ENCODE measurements around the gene AXIN1. TPM values are rescaled to one million over a fixed set of nuclear protein-coding genes. Genes with fewer than 3 reads are reported as not detected.
"Not testable (repeated sequence)": the region's sequence is repeated elsewhere in the genome, so short reads cannot be mapped to it uniquely, and the experiment has no call there.

AXIN1 gene
- total RNA-seq, 2 donors from 2014 or later, result 31.2 to 35.2 TPM

DNA sequence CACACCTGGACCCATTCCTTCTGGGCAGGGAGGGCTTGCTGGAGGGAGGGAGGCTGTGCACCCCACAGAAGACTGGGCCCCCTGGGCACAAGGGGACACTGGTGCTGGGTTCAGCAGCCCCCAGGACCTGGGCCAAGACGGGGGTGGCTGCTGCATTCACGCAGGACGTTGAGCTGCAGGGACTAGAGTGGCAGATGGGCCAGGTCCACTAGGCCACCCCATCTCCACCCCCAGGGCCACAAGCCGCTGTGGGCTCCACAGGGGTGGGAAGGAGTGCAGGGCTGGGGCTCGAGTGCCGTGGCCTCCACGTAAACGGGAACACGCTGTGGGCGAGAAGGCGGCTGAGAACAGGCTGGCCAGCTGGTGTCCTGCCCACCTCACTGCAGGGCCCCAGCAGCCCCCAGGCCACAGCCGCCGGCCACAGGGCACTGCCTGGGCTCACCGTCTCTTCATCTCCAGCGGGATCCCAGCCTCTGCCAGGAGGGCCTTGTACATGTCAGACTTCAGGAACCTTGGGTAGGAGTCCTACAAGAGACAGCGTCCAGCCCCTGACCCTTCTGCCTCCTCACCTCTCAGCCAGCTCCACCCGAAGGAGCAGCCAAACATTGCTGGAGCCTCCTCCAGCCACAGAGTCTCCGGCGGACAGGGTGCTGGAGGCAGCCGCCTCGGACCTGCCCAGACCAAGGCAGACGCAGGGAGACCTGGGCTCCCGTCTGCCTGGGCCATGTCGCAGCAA, 83.3 kb downstream of the AXIN1 start:
- 79% methylated on average over 24 of the region's 24 CpGs for WGBS
- intact Hi-C loops (cut with DNase I), result no loop called here
- H3K27ac ChIP-seq, result no peak overlapping the region

DNA sequence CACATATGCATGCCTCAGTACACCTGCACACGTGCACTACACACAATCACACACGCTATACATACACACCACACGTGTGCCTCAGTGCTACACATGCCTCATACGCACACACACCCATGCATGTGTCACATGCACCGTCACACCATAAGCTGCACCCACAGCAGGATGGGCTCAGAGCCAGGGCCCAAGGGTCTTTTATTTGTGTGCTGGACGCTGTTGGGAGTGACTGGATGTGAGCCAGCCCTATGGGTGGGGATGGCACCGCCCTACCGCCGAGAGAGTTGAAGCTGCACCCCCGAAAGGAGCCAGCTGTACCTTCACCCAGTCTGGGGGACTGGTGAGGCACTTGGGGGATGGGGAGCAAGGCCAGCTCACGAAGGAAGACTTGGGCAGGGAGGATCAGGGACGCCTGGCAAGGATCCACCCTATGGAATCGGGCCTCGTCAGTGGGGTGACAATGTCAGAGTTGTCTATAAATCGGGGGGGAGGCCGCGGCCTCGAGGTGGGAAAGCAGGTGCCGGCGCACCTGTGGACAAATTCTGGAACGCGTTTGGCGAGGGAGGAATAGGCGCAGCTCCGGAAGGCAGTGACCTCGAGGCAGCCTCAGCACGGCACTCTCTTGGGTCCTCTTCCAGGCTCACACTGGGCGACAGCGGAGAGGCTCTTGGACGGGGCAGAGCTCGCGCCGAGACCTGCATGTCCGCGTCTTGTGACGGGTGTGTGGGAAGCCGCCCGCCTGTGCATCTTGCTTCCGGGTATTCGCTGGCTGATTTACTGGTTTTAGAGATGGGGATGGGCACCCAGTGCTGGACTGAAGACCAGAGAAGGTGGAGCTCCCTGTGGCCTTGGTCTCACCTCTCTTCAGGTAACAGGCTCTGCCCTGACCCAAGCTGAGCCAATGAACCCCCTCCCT, 84.1 kb downstream of the AXIN1 start:
- Histone ChIP-seq H3K36me3 (peaks cover 0 to 8% of the 10 kb centered on the region in 2 donors), H3K9me3 (no peaks in the 10 kb centered on the region), H3K4me3 (no peak overlapping the region), H3K27ac (no peak overlapping the region), H3K4me1 (replicated peaks) (no peaks in the 10 kb centered on the region), H3K27me3 (replicated peaks; ENCODE audit: insufficient read depth) (no peaks in the 10 kb centered on the region)
- TF ChIP-seq POLR2AphosphoS5 (IDR thresholded peaks at IDR 0.05) (no peak), POLR2A (IDR thresholded peaks at IDR 0.05) (no peak)
- TF ChIP-seq, protein P1, sequence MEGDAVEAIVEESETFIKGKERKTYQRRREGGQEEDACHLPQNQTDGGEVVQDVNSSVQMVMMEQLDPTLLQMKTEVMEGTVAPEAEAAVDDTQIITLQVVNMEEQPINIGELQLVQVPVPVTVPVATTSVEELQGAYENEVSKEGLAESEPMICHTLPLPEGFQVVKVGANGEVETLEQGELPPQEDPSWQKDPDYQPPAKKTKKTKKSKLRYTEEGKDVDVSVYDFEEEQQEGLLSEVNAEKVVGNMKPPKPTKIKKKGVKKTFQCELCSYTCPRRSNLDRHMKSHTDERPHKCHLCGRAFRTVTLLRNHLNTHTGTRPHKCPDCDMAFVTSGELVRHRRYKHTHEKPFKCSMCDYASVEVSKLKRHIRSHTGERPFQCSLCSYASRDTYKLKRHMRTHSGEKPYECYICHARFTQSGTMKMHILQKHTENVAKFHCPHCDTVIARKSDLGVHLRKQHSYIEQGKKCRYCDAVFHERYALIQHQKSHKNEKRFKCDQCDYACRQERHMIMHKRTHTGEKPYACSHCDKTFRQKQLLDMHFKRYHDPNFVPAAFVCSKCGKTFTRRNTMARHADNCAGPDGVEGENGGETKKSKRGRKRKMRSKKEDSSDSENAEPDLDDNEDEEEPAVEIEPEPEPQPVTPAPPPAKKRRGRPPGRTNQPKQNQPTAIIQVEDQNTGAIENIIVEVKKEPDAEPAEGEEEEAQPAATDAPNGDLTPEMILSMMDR (IDR thresholded peaks at IDR 0.05), result no peak
- 52% methylated on average over 40 of the region's 40 CpGs for WGBS
- intact Hi-C loops (cut with DNase I), result no loop called here
- DNase-seq (ENCODE audit: low spot score), result peak; percentile 33

More for the DNA sequence above, 83.3 kb downstream of the AXIN1 start:
- TF ChIP-seq, protein P1 (IDR thresholded peaks at IDR 0.05), result no peak
- no peak for TF ChIP-seq POLR2AphosphoS5 (IDR thresholded peaks at IDR 0.05)
- no peak for TF ChIP-seq POLR2A (IDR thresholded peaks at IDR 0.05)
- Histone ChIP-seq H3K36me3 (no peaks in the 10 kb centered on the region), H3K27me3 (replicated peaks; ENCODE audit: insufficient read depth) (no peaks in the 10 kb centered on the region), H3K9me3 (no peaks in the 10 kb centered on the region), H3K4me1 (replicated peaks) (no peaks in the 10 kb centered on the region), H3K4me3 (no peak overlapping the region)
- DNase-seq (ENCODE audit: low spot score), result no peak

DNA sequence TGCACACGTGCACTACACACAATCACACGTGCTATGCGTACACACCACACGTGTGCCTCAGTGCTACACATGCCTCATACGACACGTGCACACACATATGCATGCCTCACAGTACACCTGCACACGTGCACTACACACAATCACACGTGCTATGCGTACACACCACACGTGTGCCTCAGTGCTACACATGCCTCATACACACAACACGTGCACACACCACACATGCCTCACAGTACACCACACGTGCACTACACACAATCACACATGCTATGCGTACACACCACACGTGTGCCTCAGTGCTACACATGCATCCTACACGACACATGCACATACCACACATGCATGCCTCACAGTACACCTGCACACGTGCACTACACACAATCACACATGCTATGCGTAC, 85.0 kb downstream of the AXIN1 start:
- H3K9me3 ChIP-seq; H3K4me1 ChIP-seq (replicated peaks); H3K27ac ChIP-seq; DNase-seq (ENCODE audit: low spot score); intact Hi-C loops (cut with DNase I); H3K4me3 ChIP-seq; H3K27me3 ChIP-seq (replicated peaks; ENCODE audit: insufficient read depth): not testable (repeated sequence)
- WGBS, result 84% methylated on average over 17 of the region's 17 CpGs
- peaks cover 0 to 12% of the 10 kb centered on the region in 2 donors for H3K36me3 ChIP-seq

DNA sequence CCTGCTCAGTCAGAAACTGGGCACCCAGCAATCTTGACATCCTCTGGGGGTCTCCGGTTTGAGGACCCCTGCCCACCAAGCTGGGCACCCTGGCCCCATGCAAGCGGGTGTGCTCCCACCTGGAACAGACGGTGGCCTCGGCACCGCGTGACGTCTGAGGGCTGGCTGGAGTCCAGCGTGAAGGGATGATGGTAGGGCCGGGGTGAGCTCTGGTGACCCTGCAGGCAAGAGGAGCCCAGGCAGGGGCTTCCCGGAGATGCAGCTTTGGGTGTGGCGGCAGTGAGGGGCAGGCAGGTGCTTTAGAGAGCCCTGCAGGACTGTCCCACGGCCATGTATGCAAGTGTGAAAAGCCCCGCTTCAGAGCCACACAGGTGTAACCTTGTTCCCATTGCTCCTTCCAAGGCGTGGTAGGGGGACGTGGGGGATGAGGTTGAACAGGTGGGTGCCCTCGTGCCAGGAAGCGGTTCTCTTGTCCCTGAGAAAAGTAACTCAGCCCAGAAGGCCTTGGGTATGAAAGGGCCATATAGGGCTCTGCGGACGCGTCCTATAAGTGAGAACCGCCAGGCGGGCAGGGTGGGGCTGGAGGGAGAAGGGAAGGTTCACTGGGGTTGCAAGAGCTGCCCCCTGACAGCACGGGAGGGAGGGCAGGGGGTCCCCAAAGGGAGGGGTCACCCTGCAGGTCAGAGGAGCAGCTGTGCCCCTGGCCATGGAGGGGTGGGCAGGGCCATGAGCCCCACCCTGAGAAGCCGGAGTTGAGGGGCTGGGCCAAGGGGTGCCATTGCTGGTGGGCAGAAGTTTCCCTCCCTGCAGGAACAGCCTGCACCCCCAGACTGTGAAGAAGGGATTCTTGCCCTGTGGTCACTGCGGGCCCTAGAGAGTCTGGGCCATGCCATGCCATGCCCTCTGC, 86.0 kb downstream of the AXIN1 start:
- Histone ChIP-seq H3K36me3 (peaks cover 0 to 17% of the 10 kb centered on the region in 2 donors), H3K27me3 (replicated peaks; ENCODE audit: insufficient read depth) (no peaks in the 10 kb centered on the region), H3K27ac (no peak overlapping the region), H3K4me1 (replicated peaks) (no peaks in the 10 kb centered on the region), H3K4me3 (no peak overlapping the region), H3K9me3 (no peaks in the 10 kb centered on the region)
- intact Hi-C loops (cut with DNase I), result no loop called here
- WGBS, result 80% methylated on average over 25 of the region's 25 CpGs
- no peak for DNase-seq (ENCODE audit: low spot score)
- TF ChIP-seq POLR2AphosphoS5 (IDR thresholded peaks at IDR 0.05) (no peak), POLR2A (IDR thresholded peaks at IDR 0.05) (no peak)
- TF ChIP-seq, protein P1 (IDR thresholded peaks at IDR 0.05), result no peak

DNA sequence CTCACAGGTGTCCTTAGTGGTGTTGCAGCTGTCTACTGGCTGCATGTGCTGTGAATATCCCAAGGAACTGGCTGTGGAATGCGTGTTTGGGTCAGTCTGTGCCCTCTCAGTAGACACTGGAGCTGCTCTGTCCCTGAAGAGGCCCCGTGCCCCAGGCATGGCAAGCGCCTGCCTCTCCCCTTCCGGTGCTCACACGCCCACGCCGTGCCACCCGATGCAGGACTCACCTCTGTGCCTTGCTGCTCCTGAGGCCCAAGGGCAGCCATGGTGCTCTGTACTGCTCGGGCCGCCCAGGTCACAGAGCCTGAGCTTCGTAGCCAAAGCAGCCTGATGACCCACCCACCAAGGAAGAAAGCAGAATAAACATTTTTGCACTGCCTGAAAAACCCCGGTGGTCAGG, 86.8 kb downstream of the AXIN1 start:
- H3K27ac ChIP-seq, result no peak overlapping the region
- no peaks in the 10 kb centered on the region for H3K9me3 ChIP-seq
- H3K36me3 ChIP-seq, result peaks cover 0 to 17% of the 10 kb centered on the region in 2 donors
- H3K4me1 ChIP-seq (replicated peaks), result no peaks in the 10 kb centered on the region
- 66% methylated on average over 12 of the region's 12 CpGs for WGBS
- H3K4me3 ChIP-seq, result no peak overlapping the region
- no peak for DNase-seq (ENCODE audit: low spot score)
- TF ChIP-seq POLR2AphosphoS5 (IDR thresholded peaks at IDR 0.05) (no peak), POLR2A (IDR thresholded peaks at IDR 0.05) (no peak)
- TF ChIP-seq, protein P1 (IDR thresholded peaks at IDR 0.05), result no peak
- H3K27me3 ChIP-seq (replicated peaks; ENCODE audit: insufficient read depth), result no peaks in the 10 kb centered on the region
- intact Hi-C loops (cut with DNase I), result no loop called here

Measured in prostate gland (tissue), 2 donors.